Measurements from ENCODE around the gene NCKAP1.

NCKAP1 gene

GRCh38 chr2:182867426-182868053 is 170.7 kb downstream of the NCKAP1 start:
- DNase-seq (ENCODE audit: low spot score): no peak

- DNase-seq (ENCODE audit: low spot score): peak; percentile 69
Measured at GRCh38 chr2:182866461-182867406, 171.5 kb downstream of the NCKAP1 start, which contains the start of gene FRZB. TSS of gene FRZB (minus strand) at chr2:182866637. CDS start at chr2:182866552, 85 bp downstream.

GRCh38 chr2:182866095-182866460 is 172.2 kb downstream of the NCKAP1 start:
- DNase-seq (ENCODE audit: low spot score): peak; percentile 14

- DNase-seq (ENCODE audit: low spot score): no peak
Measured at GRCh38 chr2:182864949-182865570, 173.2 kb downstream of the NCKAP1 start.

GRCh38 chr2:182863642-182864041 is 174.6 kb downstream of the NCKAP1 start:
- DNase-seq (ENCODE audit: low spot score): no peak

GRCh38 chr2:182862091-182862490 is 176.2 kb downstream of the NCKAP1 start:
- no peak for DNase-seq (ENCODE audit: low spot score)

GRCh38 chr2:182860858-182861257 is 177.4 kb downstream of the NCKAP1 start:
- no peak for DNase-seq (ENCODE audit: low spot score)

All from AG08396 (cell line).